Ectodermal cell (in vitro differentiated cells): ENCODE data around the gene SLCO2B1.

Experiments used
- H3K27ac ChIP-seq: 2 replicates; pipeline ENCODE4 v1.7.0; 2013; ENCODE audit warnings: mild to moderate bottlenecking, low read depth, low read length; ENCODE audit not compliant: insufficient read depth, poor library complexity, severe bottlenecking
- H3K27me3 ChIP-seq: 2 replicates; pipeline ENCODE4 v1.7.0; 2013; ENCODE audit warnings: mild to moderate bottlenecking, low read length; ENCODE audit not compliant: insufficient read depth, control insufficient read depth, poor library complexity, severe bottlenecking
- H3K36me3 ChIP-seq: one replicate; pipeline ENCODE4 v1.7.0; 2013; ENCODE audit warnings: low read length; ENCODE audit not compliant: control insufficient read depth, insufficient read depth
- H3K4me1 ChIP-seq: one replicate; pipeline ENCODE4 v1.7.0; 2013; ENCODE audit warnings: low read length; ENCODE audit not compliant: control insufficient read depth, insufficient read depth
- H3K4me3 ChIP-seq: 2 replicates; pipeline ENCODE4 v1.7.0; 2013; ENCODE audit warnings: low read depth, low read length, control low read depth; ENCODE audit not compliant: insufficient read depth
- H3K9me3 ChIP-seq: 2 replicates; pipeline ENCODE4 v1.7.0; 2013; ENCODE audit warnings: mild to moderate bottlenecking, low read length, moderate library complexity; ENCODE audit not compliant: control insufficient read depth
- WGBS, 2 experiments: methylation state at CpG; one replicate each; pipeline ENCODE4 v1.1.7; 2013; ENCODE audit warnings: missing lambda C conversion rate in 2 of 2; 5-methylcytosine and 5-hydroxymethylcytosine counted together

SLCO2B1 gene

GRCh38 chr11:75161506-75162095 lies 10.7 kb downstream of the SLCO2B1 start:
- 58 to 71% methylated on average over 5 of the region's 5 CpGs for WGBS, 2 experiments
- Histone ChIP-seq H3K27me3 (no peaks in the 10 kb centered on the region), H3K4me1 (peaks cover 8% of the 10 kb centered on the region), H3K4me3 (no peak overlapping the region), H3K27ac (no peak overlapping the region), H3K36me3 (no peaks in the 10 kb centered on the region), H3K9me3 (no peaks in the 10 kb centered on the region)

- H3K27ac ChIP-seq, result no peak overlapping the region
Observed at GRCh38 chr11:75162954-75163353, 12.0 kb downstream of the SLCO2B1 start.

GRCh38 chr11:75163921-75164849 lies 13.3 kb downstream of the SLCO2B1 start:
- Histone ChIP-seq H3K36me3 (no peaks in the 10 kb centered on the region), H3K9me3 (no peaks in the 10 kb centered on the region), H3K4me1 (peaks cover 13% of the 10 kb centered on the region), H3K27me3 (no peaks in the 10 kb centered on the region), H3K27ac (no peak overlapping the region), H3K4me3 (no peak overlapping the region)
- 86 to 87% methylated on average over 25 of the region's 25 CpGs for WGBS, 2 experiments

More at GRCh38 chr11:75162954-75163353, 12.0 kb downstream of the SLCO2B1 start:
- Histone ChIP-seq H3K4me3 (no peak overlapping the region), H3K9me3 (no peaks in the 10 kb centered on the region), H3K36me3 (no peaks in the 10 kb centered on the region), H3K27me3 (no peaks in the 10 kb centered on the region), H3K4me1 (peaks cover 13% of the 10 kb centered on the region)
- 92 to 95% methylated on average over 7 of the region's 7 CpGs for WGBS, 2 experiments

GRCh38 chr11:75165721-75166120 lies 14.8 kb downstream of the SLCO2B1 start:
- H3K36me3 ChIP-seq, result no peaks in the 10 kb centered on the region
- no peak overlapping the region for H3K4me3 ChIP-seq
- 94 to 95% methylated on average over 11 of the region's 11 CpGs for WGBS, 2 experiments
- no peaks in the 10 kb centered on the region for H3K9me3 ChIP-seq
- peaks cover 13% of the 10 kb centered on the region for H3K4me1 ChIP-seq
- no peak overlapping the region for H3K27ac ChIP-seq
- no peaks in the 10 kb centered on the region for H3K27me3 ChIP-seq

GRCh38 chr11:75166791-75167190 lies 15.9 kb downstream of the SLCO2B1 start:
- Histone ChIP-seq H3K9me3 (no peaks in the 10 kb centered on the region), H3K27ac (no peak overlapping the region), H3K27me3 (no peaks in the 10 kb centered on the region), H3K36me3 (no peaks in the 10 kb centered on the region), H3K4me3 (no peak overlapping the region), H3K4me1 (peaks cover 8% of the 10 kb centered on the region)
- 92 to 93% methylated on average over 3 of the region's 3 CpGs for WGBS, 2 experiments

- peaks cover 7% of the 10 kb centered on the region for H3K4me1 ChIP-seq
- no peak overlapping the region for H3K4me3 ChIP-seq
- 85 to 86% methylated on average over 3 of the region's 3 CpGs for WGBS, 2 experiments
- H3K27me3 ChIP-seq, result no peaks in the 10 kb centered on the region
- no peak overlapping the region for H3K27ac ChIP-seq
- H3K36me3 ChIP-seq, result no peaks in the 10 kb centered on the region
- H3K9me3 ChIP-seq, result no peaks in the 10 kb centered on the region
Observed at GRCh38 chr11:75167617-75168016, 16.7 kb downstream of the SLCO2B1 start.

- H3K27me3 ChIP-seq, result no peaks in the 10 kb centered on the region
- peaks cover 7% of the 10 kb centered on the region for H3K4me1 ChIP-seq
- no peak overlapping the region for H3K27ac ChIP-seq
- WGBS, 2 experiments, result 94 to 96% methylated on average over 13 of the region's 13 CpGs
- H3K4me3 ChIP-seq, result no peak overlapping the region
- H3K9me3 ChIP-seq, result no peaks in the 10 kb centered on the region
- H3K36me3 ChIP-seq, result no peaks in the 10 kb centered on the region
Observed at GRCh38 chr11:75169101-75169885, 18.4 kb downstream of the SLCO2B1 start.

GRCh38 chr11:75170516-75171201 lies 19.8 kb downstream of the SLCO2B1 start:
- Histone ChIP-seq H3K4me1 (peaks cover 7% of the 10 kb centered on the region), H3K27ac (no peak overlapping the region), H3K4me3 (no peak overlapping the region), H3K27me3 (no peaks in the 10 kb centered on the region), H3K36me3 (no peaks in the 10 kb centered on the region), H3K9me3 (no peaks in the 10 kb centered on the region)
- 85 to 87% methylated on average over 18 of the region's 18 CpGs for WGBS, 2 experiments

GRCh38 chr11:75173336-75173735 lies 22.4 kb downstream of the SLCO2B1 start:
- H3K9me3 ChIP-seq, result no peaks in the 10 kb centered on the region
- no peaks in the 10 kb centered on the region for H3K4me1 ChIP-seq
- H3K27me3 ChIP-seq, result no peaks in the 10 kb centered on the region
- H3K36me3 ChIP-seq, result no peaks in the 10 kb centered on the region
- H3K4me3 ChIP-seq, result no peak overlapping the region
- H3K27ac ChIP-seq, result no peak overlapping the region
- 93 to 95% methylated on average over 7 of the region's 7 CpGs for WGBS, 2 experiments
